Measurements from ENCODE around the gene VPS45.
"Not testable (repeated sequence)": the region's sequence is repeated elsewhere in the genome, so short reads cannot be mapped to it uniquely, and the experiment has no call there.

The VPS45 gene

GRCh38 chr1:150182247-150182646, 114.7 kb downstream of the VPS45 start:
- H3K27me3 ChIP-seq (ENCODE audit: insufficient read depth, low read length) = no peaks in the 10 kb centered on the region
- no peak overlapping the region for H3K4me3 ChIP-seq (ENCODE audit: low read length)

GRCh38 chr1:150183061-150183460, 115.5 kb downstream of the VPS45 start:
- no peaks in the 10 kb centered on the region for H3K9me3 ChIP-seq (ENCODE audit: insufficient read depth, low read depth, low read length)
- no peaks in the 10 kb centered on the region for H3K27me3 ChIP-seq (ENCODE audit: insufficient read depth, low read length)
- no peak overlapping the region for H3K4me3 ChIP-seq (ENCODE audit: low read length)
- no peaks in the 10 kb centered on the region for H3K4me1 ChIP-seq (ENCODE audit: insufficient read depth, low read length)
- no peaks in the 10 kb centered on the region for H3K36me3 ChIP-seq (ENCODE audit: insufficient read depth, low read depth, low read length)
- H3K9ac ChIP-seq (ENCODE audit: low read depth, low read length) = no peak overlapping the region
- no peak overlapping the region for H3K27ac ChIP-seq (ENCODE audit: low read length)

More at GRCh38 chr1:150182247-150182646, 114.7 kb downstream of the VPS45 start:
- Histone ChIP-seq H3K9me3 (ENCODE audit: insufficient read depth, low read depth, low read length) (no peaks in the 10 kb centered on the region), H3K4me1 (ENCODE audit: insufficient read depth, low read length) (no peaks in the 10 kb centered on the region), H3K36me3 (ENCODE audit: insufficient read depth, low read depth, low read length) (no peaks in the 10 kb centered on the region), H3K27ac (ENCODE audit: low read length) (no peak overlapping the region), H3K9ac (ENCODE audit: low read depth, low read length) (no peak overlapping the region)

GRCh38 chr1:150185481-150185880, 117.9 kb downstream of the VPS45 start:
- Histone ChIP-seq H3K27ac (ENCODE audit: low read length) (no peak overlapping the region), H3K4me3 (ENCODE audit: low read length) (no peak overlapping the region)

GRCh38 chr1:150186438-150186788, 118.8 kb downstream of the VPS45 start:
- H3K9ac ChIP-seq (ENCODE audit: low read depth, low read length); H3K4me3 ChIP-seq (ENCODE audit: low read length); H3K9me3 ChIP-seq (ENCODE audit: insufficient read depth, low read depth, low read length); H3K36me3 ChIP-seq (ENCODE audit: insufficient read depth, low read depth, low read length); H3K4me1 ChIP-seq (ENCODE audit: insufficient read depth, low read length); H3K27ac ChIP-seq (ENCODE audit: low read length); H3K27me3 ChIP-seq (ENCODE audit: insufficient read depth, low read length): not testable (repeated sequence)

More at GRCh38 chr1:150185481-150185880, 117.9 kb downstream of the VPS45 start:
- Histone ChIP-seq H3K4me1 (ENCODE audit: insufficient read depth, low read length) (no peaks in the 10 kb centered on the region), H3K9ac (ENCODE audit: low read depth, low read length) (no peak overlapping the region), H3K9me3 (ENCODE audit: insufficient read depth, low read depth, low read length) (no peaks in the 10 kb centered on the region), H3K27me3 (ENCODE audit: insufficient read depth, low read length) (no peaks in the 10 kb centered on the region), H3K36me3 (ENCODE audit: insufficient read depth, low read depth, low read length) (no peaks in the 10 kb centered on the region)

- Histone ChIP-seq H3K27ac (ENCODE audit: low read length) (no peak overlapping the region), H3K4me3 (ENCODE audit: low read length) (no peak overlapping the region), H3K4me1 (ENCODE audit: insufficient read depth, low read length) (no peaks in the 10 kb centered on the region), H3K27me3 (ENCODE audit: insufficient read depth, low read length) (no peaks in the 10 kb centered on the region), H3K9me3 (ENCODE audit: insufficient read depth, low read depth, low read length) (peaks cover 4% of the 10 kb centered on the region), H3K36me3 (ENCODE audit: insufficient read depth, low read depth, low read length) (no peaks in the 10 kb centered on the region), H3K9ac (ENCODE audit: low read depth, low read length) (no peak overlapping the region)
Observed at GRCh38 chr1:150186789-150187559, 119.4 kb downstream of the VPS45 start.

GRCh38 chr1:150187560-150187931, 120.0 kb downstream of the VPS45 start:
- no peaks in the 10 kb centered on the region for H3K27me3 ChIP-seq (ENCODE audit: insufficient read depth, low read length)
- no peak overlapping the region for H3K27ac ChIP-seq (ENCODE audit: low read length)
- H3K4me1 ChIP-seq (ENCODE audit: insufficient read depth, low read length) = no peaks in the 10 kb centered on the region
- peaks cover 4% of the 10 kb centered on the region for H3K9me3 ChIP-seq (ENCODE audit: insufficient read depth, low read depth, low read length)
- H3K4me3 ChIP-seq (ENCODE audit: low read length) = no peak overlapping the region
- H3K9ac ChIP-seq (ENCODE audit: low read depth, low read length) = no peak overlapping the region
- H3K36me3 ChIP-seq (ENCODE audit: insufficient read depth, low read depth, low read length) = no peaks in the 10 kb centered on the region

GRCh38 chr1:150192012-150192411, 124.4 kb downstream of the VPS45 start:
- Histone ChIP-seq H3K27me3 (ENCODE audit: insufficient read depth, low read length) (no peaks in the 10 kb centered on the region), H3K4me3 (ENCODE audit: low read length) (no peak overlapping the region), H3K9ac (ENCODE audit: low read depth, low read length) (no peak overlapping the region), H3K4me1 (ENCODE audit: insufficient read depth, low read length) (peaks cover 6% of the 10 kb centered on the region; the same call in 1 of the 2 replicates), H3K27ac (ENCODE audit: low read length) (no peak overlapping the region), H3K9me3 (ENCODE audit: insufficient read depth, low read depth, low read length) (peaks cover 4% of the 10 kb centered on the region), H3K36me3 (ENCODE audit: insufficient read depth, low read depth, low read length) (no peaks in the 10 kb centered on the region)

- Histone ChIP-seq H3K9ac (ENCODE audit: low read depth, low read length) (no peak overlapping the region), H3K4me1 (ENCODE audit: insufficient read depth, low read length) (peaks cover 6% of the 10 kb centered on the region; the same call in 1 of the 2 replicates), H3K27ac (ENCODE audit: low read length) (no peak overlapping the region), H3K27me3 (ENCODE audit: insufficient read depth, low read length) (no peaks in the 10 kb centered on the region), H3K9me3 (ENCODE audit: insufficient read depth, low read depth, low read length) (peaks cover 4% of the 10 kb centered on the region), H3K4me3 (ENCODE audit: low read length) (no peak overlapping the region), H3K36me3 (ENCODE audit: insufficient read depth, low read depth, low read length) (no peaks in the 10 kb centered on the region)
Observed at GRCh38 chr1:150194381-150195031, 126.9 kb downstream of the VPS45 start.

Data from iPS-20b (cell line).